Measurements from ENCODE around the gene RAB20.
"Not testable (repeated sequence)": the region's sequence is repeated elsewhere in the genome, so short reads cannot be mapped to it uniquely, and the experiment has no call there.

Gene RAB20, protein sequence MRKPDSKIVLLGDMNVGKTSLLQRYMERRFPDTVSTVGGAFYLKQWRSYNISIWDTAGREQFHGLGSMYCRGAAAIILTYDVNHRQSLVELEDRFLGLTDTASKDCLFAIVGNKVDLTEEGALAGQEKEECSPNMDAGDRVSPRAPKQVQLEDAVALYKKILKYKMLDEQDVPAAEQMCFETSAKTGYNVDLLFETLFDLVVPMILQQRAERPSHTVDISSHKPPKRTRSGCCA

GRCh38 chr13:110561344-110562035 lies at the start of gene RAB20:
TSS of gene RAB20 (minus strand) at chr13:110561722. CDS start at chr13:110561519, 203 bp downstream.
- DNase-seq: peak; percentile 77

DNA sequence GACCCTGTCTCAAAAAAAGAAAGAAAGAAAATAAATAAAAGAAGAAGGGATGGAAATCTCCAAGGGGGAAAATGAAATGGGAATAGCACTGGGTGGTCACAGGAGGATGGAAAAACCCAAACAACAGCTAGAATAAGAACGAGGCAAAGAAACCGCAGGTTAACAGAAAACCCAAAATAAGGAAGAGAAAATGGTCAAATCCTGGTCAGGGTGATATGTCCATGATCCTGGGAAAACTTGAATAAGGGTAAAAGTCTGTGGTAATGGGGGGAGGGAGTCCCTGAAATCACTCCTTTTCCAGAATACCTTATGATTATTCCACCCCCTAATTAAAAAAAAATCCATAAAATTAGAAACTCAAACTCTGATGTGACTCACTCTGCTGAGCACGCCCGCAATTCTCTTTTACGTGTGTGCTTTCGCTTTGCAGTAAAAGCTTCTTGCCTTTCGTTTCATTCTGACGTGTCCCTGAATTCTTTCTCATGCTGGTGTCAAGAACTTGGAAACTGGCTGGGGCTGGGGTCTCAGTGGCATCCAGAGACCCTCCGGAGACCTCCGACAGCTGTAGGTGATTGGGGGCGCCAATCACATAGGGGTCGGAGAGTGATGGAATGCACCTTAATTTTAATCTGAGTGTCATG lies 49.6 kb upstream of the RAB20 start:
- DNase-seq: no peak

- DNase-seq: no peak
These were observed 46.2 kb upstream of the RAB20 start for GRCh38 chr13:110607675-110608224.

DNA sequence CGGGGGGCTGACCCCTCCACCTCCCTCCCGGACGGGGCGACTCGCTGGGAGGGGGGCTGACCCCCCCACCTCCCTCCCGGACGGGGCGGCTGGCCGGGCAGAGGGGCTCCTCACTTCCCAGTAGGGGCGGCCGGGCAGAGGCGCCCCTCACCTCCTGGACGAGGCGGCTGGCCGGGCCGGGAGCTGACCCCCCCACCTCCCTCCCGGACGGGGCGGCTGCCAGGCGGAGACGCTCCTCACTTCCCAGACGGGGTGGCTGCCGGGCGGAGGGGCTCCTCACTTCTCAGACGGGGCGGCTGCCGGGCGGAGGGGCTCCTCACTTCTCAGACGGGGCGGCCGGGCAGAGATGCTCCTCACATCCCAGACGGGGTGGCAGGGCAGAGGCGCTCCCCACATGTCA lies 44.8 kb upstream of the RAB20 start:
- DNase-seq: not testable (repeated sequence)

- DNase-seq: no peak
These were observed 43.6 kb upstream of the RAB20 start for GRCh38 chr13:110605132-110605531.

DNA sequence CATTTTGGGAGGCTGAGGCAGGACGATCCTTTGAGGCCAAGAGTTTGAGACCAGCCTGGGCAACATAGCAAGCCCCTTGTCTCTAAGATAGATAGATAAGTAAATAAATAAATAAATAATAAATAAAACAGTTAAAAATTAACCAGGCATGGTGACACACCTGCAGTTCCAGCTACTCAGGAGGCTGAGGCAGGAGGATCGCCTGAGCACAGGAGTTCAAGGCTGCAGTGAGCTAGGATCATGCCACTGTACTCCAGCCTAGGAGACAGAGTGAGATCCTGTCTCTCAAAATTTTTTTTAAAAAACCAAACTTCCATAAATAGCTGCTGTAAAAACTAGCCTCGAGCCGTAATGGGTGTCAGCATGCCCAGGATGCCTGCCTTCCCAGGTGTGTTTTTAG lies 39.5 kb upstream of the RAB20 start:
- DNase-seq: peak; percentile 3

DNA sequence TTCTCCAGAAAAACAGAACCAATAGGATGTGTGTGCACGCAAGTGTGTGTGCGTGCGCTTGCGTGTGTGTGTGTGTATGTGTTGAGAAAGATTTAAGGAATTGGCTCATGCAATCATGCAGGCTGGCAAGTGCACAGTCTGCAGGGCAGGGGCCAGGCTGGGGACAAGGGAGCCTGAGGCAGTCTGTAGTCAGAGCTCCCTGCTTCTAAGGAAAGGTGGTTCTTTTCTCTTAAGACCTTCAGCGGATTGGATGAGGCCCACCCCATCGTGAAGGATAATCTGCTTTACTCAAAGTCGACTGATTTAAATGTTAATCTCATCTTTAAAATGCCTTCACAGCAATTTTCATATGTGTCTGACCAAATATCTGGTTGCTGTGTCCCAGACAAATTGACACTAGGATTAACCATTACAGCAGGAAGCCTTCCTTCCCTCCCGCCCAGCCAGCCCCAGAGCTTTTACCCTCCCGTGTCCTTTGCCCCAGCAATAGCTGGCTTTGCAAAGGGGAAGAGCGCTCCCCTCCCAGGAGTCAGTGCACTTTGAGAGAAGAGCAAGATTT lies 38.8 kb upstream of the RAB20 start:
- peak; percentile 32 for DNase-seq

GRCh38 chr13:110597041-110597689 lies 35.6 kb upstream of the RAB20 start:
- peak; percentile 49 for DNase-seq

- peak; percentile 28 for DNase-seq
These were observed 32.1 kb upstream of the RAB20 start for GRCh38 chr13:110593430-110594130.

DNA sequence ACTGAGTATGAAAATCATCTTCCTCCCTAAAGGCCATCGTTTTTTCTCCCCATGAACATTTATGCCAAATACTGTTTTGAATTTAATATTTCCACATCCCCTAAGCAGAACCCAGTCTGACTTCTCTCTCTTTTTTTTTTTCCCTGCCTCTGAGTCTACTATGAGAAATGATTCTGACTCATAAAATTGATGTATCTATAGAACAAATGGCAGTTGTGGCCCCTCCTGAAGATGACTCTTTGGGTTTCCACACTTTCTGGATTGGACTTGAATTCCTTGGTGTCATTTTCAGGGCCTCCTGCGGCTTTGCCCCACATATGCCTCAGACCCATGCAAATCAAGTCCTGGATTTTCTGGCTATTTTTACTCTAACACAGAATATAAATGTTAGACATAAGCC lies 31.1 kb upstream of the RAB20 start:
- DNase-seq: no peak

DNA sequence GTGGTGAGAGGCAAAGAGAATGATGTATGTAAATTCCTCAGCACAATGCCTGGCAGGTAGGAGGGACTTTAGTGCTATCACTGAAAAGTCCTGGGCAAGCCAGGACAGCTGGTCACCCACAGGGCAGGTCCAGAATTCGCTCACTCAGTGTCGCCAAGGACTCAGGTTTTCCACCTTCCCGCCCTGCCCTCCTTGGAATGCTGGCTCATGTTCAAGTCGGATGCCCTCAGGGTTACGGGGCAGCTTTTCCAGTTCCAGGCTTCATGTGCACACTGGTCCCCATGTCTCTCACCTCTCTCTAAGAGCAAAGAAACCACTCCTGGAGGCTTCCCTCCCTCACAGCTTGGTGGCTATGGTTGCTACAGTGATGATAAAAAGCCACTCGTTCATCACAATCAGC lies 29.1 kb upstream of the RAB20 start:
- DNase-seq: peak; percentile 17

- DNase-seq: no peak
These were observed 28.4 kb upstream of the RAB20 start for GRCh38 chr13:110589793-110590390.

DNA sequence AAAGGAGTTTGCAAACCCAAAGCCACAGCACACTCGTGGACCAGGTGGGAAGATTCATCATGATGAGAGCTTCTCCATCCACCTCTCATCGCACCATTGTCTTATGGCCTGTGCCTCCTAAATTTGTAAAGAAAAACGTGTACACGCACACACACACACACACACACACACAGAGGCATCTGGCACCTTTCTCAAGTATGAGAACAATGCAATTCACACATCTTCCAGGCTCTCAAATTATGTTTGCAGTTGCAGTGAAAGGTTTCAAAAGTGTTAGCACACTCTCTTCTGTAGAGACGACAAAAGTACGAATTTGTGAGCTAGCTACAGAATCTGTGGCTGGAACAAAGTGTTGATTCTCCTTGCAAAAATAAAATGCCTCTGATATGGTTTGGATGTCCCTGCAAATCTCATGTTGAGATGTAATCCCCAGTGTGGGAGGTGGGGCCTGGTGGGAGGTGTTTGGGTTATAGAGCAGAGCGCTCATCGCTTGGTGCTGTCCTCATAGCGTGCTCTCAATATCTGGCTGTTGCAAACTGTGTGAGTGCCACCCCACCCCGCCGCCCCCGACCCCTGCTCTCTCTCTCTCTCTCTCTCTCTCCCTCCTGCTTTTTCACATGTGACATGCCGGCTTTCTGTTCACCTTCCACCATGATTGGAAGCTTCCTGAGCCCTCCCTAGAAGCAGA lies 21.8 kb upstream of the RAB20 start:
- DNase-seq: no peak

GRCh38 chr13:110582421-110582954 lies 21.0 kb upstream of the RAB20 start:
- DNase-seq: peak; percentile 45

GRCh38 chr13:110581506-110582185 lies 20.1 kb upstream of the RAB20 start:
- DNase-seq: peak; percentile 51

DNA sequence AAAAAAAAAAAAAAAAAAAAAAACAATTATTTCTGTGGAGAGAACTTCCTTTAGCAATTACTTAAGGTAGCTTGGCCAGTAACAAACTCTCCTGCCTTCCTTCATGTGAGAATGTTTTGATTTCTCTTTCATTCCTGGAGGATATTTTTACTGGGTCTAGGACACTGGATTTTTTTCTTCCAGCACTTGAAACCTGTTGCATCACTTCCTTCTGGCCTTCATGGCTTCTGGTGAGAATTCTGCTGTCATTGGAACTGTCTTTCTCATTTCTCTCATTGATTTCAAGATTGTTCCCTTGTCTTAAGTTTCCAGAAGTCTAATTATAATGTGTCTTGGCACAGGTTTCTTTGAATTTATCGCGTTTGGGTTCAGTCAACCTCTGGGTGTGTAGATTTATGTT lies 19.3 kb upstream of the RAB20 start:
- no peak for DNase-seq

- no peak for DNase-seq
These were observed 16.8 kb upstream of the RAB20 start for GRCh38 chr13:110578363-110578762.

- no peak for DNase-seq
These were observed 15.4 kb upstream of the RAB20 start for GRCh38 chr13:110576736-110577476.

DNA sequence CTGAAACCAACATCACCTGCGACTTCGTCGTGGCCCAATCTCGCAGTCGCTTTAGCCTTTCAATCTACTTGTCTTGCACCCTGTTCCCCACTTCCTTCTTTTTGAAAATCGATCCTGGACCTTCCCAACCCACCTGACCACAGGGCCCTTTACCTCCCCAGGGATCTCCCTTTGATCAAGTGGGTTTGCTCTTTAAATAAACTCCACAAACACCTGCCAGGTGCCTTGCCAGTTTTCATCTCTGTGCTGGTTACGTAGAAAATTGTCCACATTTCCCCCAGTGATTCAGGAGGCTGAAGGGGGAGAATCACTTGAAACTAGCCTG lies 14.5 kb upstream of the RAB20 start:
- DNase-seq: no peak
